ENCODE measurements around the gene SPAG6.

SPAG6 gene

DNA sequence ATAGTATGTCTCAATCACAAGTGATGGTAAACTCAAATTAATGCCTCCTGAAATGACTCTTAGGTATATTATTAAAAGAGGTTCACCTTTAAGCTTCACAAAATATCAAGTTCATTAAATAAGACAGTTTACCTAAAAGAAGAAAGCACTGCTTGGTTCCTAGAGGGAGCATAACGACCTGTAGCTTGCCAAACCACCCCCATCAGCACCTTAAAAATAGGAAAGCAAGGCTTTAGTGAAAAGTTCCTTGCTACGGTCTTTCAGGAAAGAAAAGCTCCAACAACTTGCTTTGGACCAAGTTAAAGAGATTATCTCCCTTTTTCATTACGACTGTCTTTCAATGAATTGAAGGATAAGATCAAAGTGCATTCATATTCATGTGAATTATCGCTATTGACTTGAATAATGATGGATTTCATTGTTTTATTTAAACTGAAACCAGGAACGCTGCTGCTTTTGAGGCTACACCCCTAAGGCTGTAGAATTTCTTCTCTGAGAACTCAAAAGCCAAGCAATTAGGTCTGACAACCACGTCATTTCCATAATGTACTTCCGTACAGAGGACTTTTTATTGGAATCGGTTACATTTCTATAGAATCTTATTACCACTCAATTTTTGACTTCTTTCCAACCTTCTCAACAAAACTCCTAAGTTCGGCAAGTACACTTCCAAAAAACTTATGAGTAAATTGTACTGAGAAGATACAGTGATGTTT lies 7.0 kb upstream of the SPAG6 start:
- TF ChIP-seq, protein P1, sequence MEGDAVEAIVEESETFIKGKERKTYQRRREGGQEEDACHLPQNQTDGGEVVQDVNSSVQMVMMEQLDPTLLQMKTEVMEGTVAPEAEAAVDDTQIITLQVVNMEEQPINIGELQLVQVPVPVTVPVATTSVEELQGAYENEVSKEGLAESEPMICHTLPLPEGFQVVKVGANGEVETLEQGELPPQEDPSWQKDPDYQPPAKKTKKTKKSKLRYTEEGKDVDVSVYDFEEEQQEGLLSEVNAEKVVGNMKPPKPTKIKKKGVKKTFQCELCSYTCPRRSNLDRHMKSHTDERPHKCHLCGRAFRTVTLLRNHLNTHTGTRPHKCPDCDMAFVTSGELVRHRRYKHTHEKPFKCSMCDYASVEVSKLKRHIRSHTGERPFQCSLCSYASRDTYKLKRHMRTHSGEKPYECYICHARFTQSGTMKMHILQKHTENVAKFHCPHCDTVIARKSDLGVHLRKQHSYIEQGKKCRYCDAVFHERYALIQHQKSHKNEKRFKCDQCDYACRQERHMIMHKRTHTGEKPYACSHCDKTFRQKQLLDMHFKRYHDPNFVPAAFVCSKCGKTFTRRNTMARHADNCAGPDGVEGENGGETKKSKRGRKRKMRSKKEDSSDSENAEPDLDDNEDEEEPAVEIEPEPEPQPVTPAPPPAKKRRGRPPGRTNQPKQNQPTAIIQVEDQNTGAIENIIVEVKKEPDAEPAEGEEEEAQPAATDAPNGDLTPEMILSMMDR (conservative IDR thresholded peaks at IDR 0.05; ENCODE audit: low read depth, low read length): no peak
- H3K4me3 ChIP-seq (ENCODE audit: low read length): no peak overlapping the region
- no peak for DNase-seq (ENCODE audit: low read depth)

DNA sequence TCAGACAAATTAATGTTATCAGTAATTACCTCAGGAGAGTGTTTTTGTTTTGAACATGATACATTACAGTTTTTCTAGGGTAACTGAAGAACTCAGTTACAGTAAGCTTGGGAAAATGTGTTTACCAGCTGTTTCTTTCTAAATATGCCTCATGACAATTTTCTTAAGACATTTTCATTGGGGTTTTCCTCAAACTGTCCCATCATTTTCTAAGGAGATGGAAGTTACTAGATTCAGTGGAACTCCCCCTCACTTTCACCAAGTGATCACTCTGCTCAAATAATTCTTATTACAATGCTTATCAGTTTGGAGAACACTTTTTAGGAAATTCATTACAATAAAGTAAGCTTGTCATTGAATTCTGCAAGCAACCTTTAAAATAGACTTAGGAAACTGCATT lies 6.4 kb upstream of the SPAG6 start:
- no peak overlapping the region for H3K4me3 ChIP-seq (ENCODE audit: low read length)
- DNase-seq (ENCODE audit: low read depth): no peak
- TF ChIP-seq, protein P1 (conservative IDR thresholded peaks at IDR 0.05; ENCODE audit: low read depth, low read length): no peak

DNA sequence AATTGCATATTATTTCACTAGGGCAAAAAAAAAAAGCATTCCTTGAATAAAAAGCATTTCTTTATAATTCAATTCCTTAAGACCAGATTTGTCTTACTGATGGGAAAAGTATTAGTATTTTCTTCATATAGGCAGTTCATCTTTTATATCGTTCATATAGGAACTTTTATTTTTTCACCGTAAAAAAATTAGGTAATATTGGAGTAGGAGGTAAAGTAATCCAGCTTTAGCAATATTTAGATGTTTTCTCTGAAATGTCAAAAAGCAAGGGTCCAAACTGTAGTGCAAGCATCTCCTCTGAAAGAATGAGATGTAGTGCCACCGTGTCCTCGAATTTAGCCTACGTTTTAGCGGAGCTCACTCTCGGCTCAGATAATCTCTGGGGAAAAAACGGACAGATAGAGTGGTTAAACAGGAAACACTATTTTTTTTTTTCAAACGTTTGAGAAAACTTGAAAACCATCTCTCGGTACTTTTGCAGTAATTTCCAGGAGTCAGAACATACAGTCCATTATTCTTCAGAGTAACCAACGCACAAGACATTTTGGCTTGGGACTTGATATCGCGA lies 5.5 kb upstream of the SPAG6 start:
- H3K4me3 ChIP-seq (ENCODE audit: low read length): peak overlapping the region; percentile 73
- TF ChIP-seq, protein P1 (conservative IDR thresholded peaks at IDR 0.05; ENCODE audit: low read depth, low read length): no peak
- no peak for DNase-seq (ENCODE audit: low read depth)

DNA sequence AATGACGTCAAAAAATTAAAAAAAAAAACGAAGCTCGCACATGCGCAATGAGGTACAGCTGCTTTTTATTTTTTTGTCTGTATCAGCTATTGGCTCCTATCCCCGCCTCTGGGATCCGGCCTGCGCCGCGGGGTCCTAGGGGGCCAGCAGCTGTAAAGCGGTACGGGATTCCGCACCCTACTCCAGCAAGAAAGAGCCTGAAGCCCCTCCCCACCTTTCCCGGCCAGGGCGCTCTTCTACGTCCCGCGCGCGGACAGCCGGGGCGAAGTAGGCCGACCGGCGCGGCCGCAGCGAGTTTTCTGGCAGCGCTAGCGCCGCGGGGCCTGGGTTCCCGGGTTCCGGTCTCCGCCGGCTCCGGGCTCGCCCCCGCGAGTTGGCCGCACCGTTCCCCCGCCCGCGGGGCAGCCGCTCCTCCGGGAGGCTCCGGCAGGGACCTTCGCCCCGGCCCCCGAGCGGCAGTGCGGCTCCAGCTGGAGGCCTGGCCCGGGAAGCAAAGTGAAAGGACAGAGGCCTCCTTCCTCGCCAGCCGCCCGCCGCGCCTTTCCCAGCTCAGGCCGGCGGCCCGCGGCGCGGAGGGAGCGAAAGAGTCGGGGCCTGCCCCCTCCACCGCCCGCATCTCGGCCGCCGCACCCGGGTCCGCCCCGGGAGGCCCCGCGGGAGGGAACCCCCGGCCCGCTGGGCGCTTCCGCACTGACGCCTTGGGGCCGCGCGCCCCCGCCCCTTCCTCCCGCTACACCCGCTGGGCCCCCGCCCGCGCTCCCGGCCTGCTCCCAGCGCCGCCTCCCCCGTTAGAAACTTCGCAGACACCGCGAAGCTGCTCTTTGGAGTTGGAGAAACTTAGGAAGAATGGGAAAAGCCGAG lies 4.7 kb upstream of the SPAG6 start:
- peak overlapping the region; percentile 73 for H3K4me3 ChIP-seq (ENCODE audit: low read length)
- TF ChIP-seq, protein P1 (conservative IDR thresholded peaks at IDR 0.05; ENCODE audit: low read depth, low read length): no peak
- no peak for DNase-seq (ENCODE audit: low read depth)

DNA sequence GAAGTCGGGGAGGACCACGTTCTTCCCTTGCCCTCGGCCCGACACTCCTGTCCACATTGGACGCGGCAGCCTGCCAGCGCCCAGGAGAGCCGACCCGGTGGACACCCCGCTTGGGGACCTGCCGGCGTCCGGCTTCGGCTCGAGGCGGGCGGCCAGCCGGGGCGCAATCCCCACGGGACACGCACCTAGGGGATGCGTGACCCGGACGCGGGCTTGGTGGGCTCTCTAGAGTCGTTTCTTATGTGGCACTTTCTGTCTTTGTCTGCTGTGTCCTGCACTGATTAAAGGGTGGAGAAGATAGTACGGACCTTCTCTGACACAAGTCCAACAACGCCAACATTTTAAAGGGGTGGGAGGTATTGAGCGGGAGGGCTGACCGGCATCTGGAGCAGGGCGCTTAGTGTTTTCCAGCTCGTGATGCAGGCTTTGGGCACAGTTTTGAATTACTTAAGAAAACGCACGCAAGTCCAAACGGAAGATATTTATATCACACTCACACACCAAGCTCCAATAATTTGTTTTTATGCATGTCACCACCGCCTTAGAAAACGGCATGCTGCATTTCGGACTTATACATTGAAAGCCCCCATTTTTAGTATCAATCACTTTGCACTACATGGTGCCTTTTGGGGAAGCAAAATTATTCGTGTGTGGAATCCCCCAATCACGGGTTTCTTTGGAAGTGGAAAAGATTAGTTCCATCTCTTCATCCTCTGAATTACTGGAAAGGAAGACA lies 3.9 kb upstream of the SPAG6 start:
- DNase-seq (ENCODE audit: low read depth): no peak
- TF ChIP-seq, protein P1 (conservative IDR thresholded peaks at IDR 0.05; ENCODE audit: low read depth, low read length): no peak
- peak overlapping the region; percentile 73 for H3K4me3 ChIP-seq (ENCODE audit: low read length)

DNA sequence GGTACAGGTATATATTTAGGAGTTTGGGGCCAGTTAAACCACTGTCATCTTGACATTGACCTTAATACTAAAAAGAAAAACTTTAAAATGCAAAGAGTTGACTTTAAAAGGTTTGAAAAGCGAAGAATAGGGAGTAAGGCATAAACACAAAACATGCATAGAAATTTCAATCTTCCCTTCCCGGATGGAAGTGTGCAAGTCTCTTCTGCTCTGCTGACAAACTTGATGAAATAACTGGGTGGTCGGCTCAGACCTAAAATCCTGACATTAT lies 3.4 kb upstream of the SPAG6 start:
- no peak for DNase-seq (ENCODE audit: low read depth)
- TF ChIP-seq, protein P1 (conservative IDR thresholded peaks at IDR 0.05; ENCODE audit: low read depth, low read length): no peak
- H3K4me3 ChIP-seq (ENCODE audit: low read length): no peak overlapping the region
